Measurements from ENCODE around the gene ARHGAP27. TPM values are rescaled to one million over a fixed set of nuclear protein-coding genes. Genes with fewer than 3 reads are reported as not detected.

The ARHGAP27 gene
- total and polyA plus RNA-seq, 12 donors: 15.2 to 65.8 (median 25.3) TPM

- intact Hi-C loops (cut with DNase I): no loop called here
Observed at GRCh38 chr17:45403906-45404490, 28.7 kb downstream of the ARHGAP27 start.

GRCh38 chr17:45402916-45403315, 29.8 kb downstream of the ARHGAP27 start:
- Histone ChIP-seq H3K27ac (no peak overlapping the region), H3K27me3 (no peaks in the 10 kb centered on the region), H3K4me3 (no peak overlapping the region), H3K36me3 (peaks cover 0 to 86% (median 24%) of the 10 kb centered on the region in 9 donors), H3K9me3 (no peaks in the 10 kb centered on the region), H3K4me1 (peaks cover 0 to 44% (median 15%) of the 10 kb centered on the region in 9 donors)
- intact Hi-C loops (cut with DNase I): no loop called here
- WGBS, 2 donors: 90 to 93% methylated on average over 1 of the region's 1 CpG
- no peak for TF ChIP-seq CTCF (IDR thresholded peaks at IDR 0.05)
- DNase-seq: no peak
- no peak for ATAC-seq

More at GRCh38 chr17:45403906-45404490, 28.7 kb downstream of the ARHGAP27 start:
- H3K36me3 ChIP-seq: peaks cover 0 to 76% (median 22%) of the 10 kb centered on the region in 9 donors
- H3K4me3 ChIP-seq: no peak overlapping the region
- peaks cover 0 to 49% (median 26%) of the 10 kb centered on the region in 9 donors for H3K4me1 ChIP-seq
- no peak for DNase-seq
- WGBS, 2 donors: 94 to 97% methylated on average over 10 of the region's 10 CpGs
- ATAC-seq: no peak
- no peak overlapping the region for H3K27ac ChIP-seq
- no peak for TF ChIP-seq CTCF (IDR thresholded peaks at IDR 0.05)
- H3K9me3 ChIP-seq: no peaks in the 10 kb centered on the region
- H3K27me3 ChIP-seq: no peaks in the 10 kb centered on the region

DNA sequence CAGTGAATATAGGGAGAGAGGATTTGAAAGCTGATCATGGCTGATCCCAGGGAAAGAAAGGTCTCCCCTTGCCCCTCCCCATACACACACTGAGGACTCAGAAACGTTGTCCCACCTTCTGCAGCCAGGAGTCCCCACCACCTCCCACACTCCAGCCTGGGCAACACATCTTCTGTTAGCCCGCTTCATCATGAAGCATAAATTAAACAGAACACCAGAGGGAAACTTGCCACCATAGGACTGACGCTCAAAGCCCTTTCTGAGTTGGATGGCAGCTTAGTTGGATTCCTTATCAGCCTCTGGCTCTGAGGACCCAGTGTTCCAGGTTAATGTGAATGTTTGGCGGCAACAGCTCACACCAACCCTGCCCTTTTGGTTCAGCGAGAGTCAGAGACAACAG, 33.9 kb downstream of the ARHGAP27 start:
- TF ChIP-seq CTCF (IDR thresholded peaks at IDR 0.05): peak in 7 of 9 donors; percentile 8 to 50 (median 34)
- peak overlapping the region in 3 of 10 donors; percentile 26 to 49 (median 46) for H3K27ac ChIP-seq
- WGBS, 2 donors: 47 to 51% methylated on average over 5 of the region's 5 CpGs

DNA sequence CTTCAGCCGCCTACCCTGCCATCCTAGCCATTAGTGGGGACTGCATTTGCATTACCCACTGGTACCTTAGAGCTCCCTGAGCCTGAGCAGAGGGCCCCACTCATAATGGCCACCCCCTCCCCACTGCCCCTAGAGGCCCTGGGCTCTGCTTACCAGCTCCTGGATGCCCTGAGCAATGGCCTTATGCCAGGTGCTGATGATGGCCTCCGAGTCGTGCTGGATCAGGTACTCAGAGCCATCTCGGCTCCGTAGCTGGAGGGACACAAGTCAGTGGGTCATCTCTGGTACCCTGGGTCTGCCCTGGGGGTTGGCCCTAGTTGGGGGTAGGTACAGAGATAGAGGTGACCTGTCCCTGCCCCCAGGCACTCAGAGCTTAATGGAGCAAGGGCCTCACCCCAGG, 34.9 kb downstream of the ARHGAP27 start:
- ATAC-seq (no peak), DNase-seq (no peak)
- H3K9me3 ChIP-seq: no peaks in the 10 kb centered on the region
- 81 to 91% methylated on average over 5 of the region's 5 CpGs for WGBS, 2 donors
- no peak overlapping the region for H3K4me3 ChIP-seq
- no peak for TF ChIP-seq CTCF (IDR thresholded peaks at IDR 0.05)
- peaks cover 0 to 21% (median 4%) of the 10 kb centered on the region in 9 donors for H3K4me1 ChIP-seq
- H3K36me3 ChIP-seq: peaks cover 0 to 91% (median 35%) of the 10 kb centered on the region in 9 donors
- intact Hi-C loops (cut with DNase I): loop anchor here in 2 of 10 donors (2.0 kb wide), 1 partner anchor 27 kb away; no protein-coding TSS in a partner anchor
- no peak overlapping the region for H3K27ac ChIP-seq
- no peaks in the 10 kb centered on the region for H3K27me3 ChIP-seq

More for the DNA sequence above, 33.9 kb downstream of the ARHGAP27 start:
- Histone ChIP-seq H3K9me3 (no peaks in the 10 kb centered on the region), H3K36me3 (peaks cover 0 to 100% (median 38%) of the 10 kb centered on the region in 9 donors), H3K4me3 (no peak overlapping the region), H3K4me1 (peaks cover 0 to 21% (median 4%) of the 10 kb centered on the region in 9 donors), H3K27me3 (no peaks in the 10 kb centered on the region)
- DNase-seq (no peak), ATAC-seq (peak in 6 of 8 donors; percentile 34 to 83 (median 64))
- intact Hi-C loops (cut with DNase I): loop anchor here in 3 of 10 donors (1.0 to 2.0 kb wide), 2 partner anchors 26 to 27 kb away; no protein-coding TSS in a partner anchor
